ENCODE results near the gene FKBP10. TPM values are rescaled to one million over a fixed set of nuclear protein-coding genes. Genes with fewer than 3 reads are reported as not detected.
"Not testable (repeated sequence)": the region's sequence is repeated elsewhere in the genome, so short reads cannot be mapped to it uniquely, and the experiment has no call there.

Gene FKBP10
- total and polyA plus RNA-seq, 2 experiments from 2014 or later, result 88.0 to 290 TPM

- TF ChIP-seq EZH2 (IDR thresholded peaks at IDR 0.05; ENCODE audit: borderline replicate concordance) (no peak), EZH2phosphoT487 (IDR thresholded peaks at IDR 0.05; ENCODE audit: low read depth, severe bottlenecking, unreplicated experiment) (no peak), CTCF (IDR thresholded peaks at IDR 0.05; ENCODE audit: poor library complexity) (no peak)
- Histone ChIP-seq H2AFZ (peak within 1 kb of the TSS; percentile 100), H3K36me3 (replicated peaks; ENCODE audit: insufficient read depth, low read depth) (no peaks in the 10 kb centered on the region), H3K79me2 (peaks cover 18% of the 10 kb centered on the region), H3K9me2 (replicated peaks; ENCODE audit: insufficient read depth) (no peaks in the 10 kb centered on the region), H3K27ac (peak within 1 kb of the TSS; percentile 43), H3K4me3 (peak within 1 kb of the TSS; percentile 97), H3K9me3 (ENCODE audit: low read depth) (no peaks in the 10 kb centered on the region), H3K27me3 (no peaks in the 10 kb centered on the region), H3K4me2 (peak within 1 kb of the TSS; percentile 97), H4K20me1 (ENCODE audit: insufficient read depth, poor library complexity, severe bottlenecking) (no peaks in the 10 kb centered on the region), H3K4me1 (ENCODE audit: insufficient read depth) (no peaks in the 10 kb centered on the region)
- DNase-seq (ENCODE audit: low spot score), result peak; percentile 80
- 3% methylated on average over 39 of the region's 72 CpGs for WGBS (ENCODE audit: low lambda C conversion rate, missing lambda C conversion rate)
Measured at GRCh38 chr17:41835800-41836549, 23.2 kb downstream of the FKBP10 start, which contains the start of gene NT5C3B. TSS of gene NT5C3B (minus strand) at chr17:41836232. CDS start at chr17:41836193, 39 bp downstream.

- Histone ChIP-seq H3K4me2 (peak overlapping the region; percentile 97), H3K4me1 (ENCODE audit: insufficient read depth) (no peaks in the 10 kb centered on the region), H3K79me2 (peaks cover 18% of the 10 kb centered on the region), H3K27me3 (no peaks in the 10 kb centered on the region), H3K9me2 (replicated peaks; ENCODE audit: insufficient read depth) (no peaks in the 10 kb centered on the region), H3K4me3 (peak overlapping the region; percentile 97), H3K27ac (no peak overlapping the region), H3K9me3 (ENCODE audit: low read depth) (no peaks in the 10 kb centered on the region), H2AFZ (peak overlapping the region; percentile 100), H3K36me3 (replicated peaks; ENCODE audit: insufficient read depth, low read depth) (no peaks in the 10 kb centered on the region), H4K20me1 (ENCODE audit: insufficient read depth, poor library complexity, severe bottlenecking) (no peaks in the 10 kb centered on the region)
- WGBS (ENCODE audit: low lambda C conversion rate, missing lambda C conversion rate), result 75% methylated on average over 21 of the region's 21 CpGs
- DNase-seq (ENCODE audit: low spot score), result no peak
- TF ChIP-seq CTCF (IDR thresholded peaks at IDR 0.05; ENCODE audit: poor library complexity), result no peak
- TF ChIP-seq EZH2 (IDR thresholded peaks at IDR 0.05; ENCODE audit: borderline replicate concordance), result no peak
- TF ChIP-seq EZH2phosphoT487 (IDR thresholded peaks at IDR 0.05; ENCODE audit: low read depth, severe bottlenecking, unreplicated experiment), result no peak
Measured at GRCh38 chr17:41836550-41837196, 23.9 kb downstream of the FKBP10 start.

- H3K79me2 ChIP-seq, result peaks cover 18% of the 10 kb centered on the region
- no peak within 1 kb of the TSS for H3K4me3 ChIP-seq
- no peaks in the 10 kb centered on the region for H3K36me3 ChIP-seq (replicated peaks; ENCODE audit: insufficient read depth, low read depth)
- H3K4me2 ChIP-seq, result peak within 1 kb of the TSS; percentile 97
- TF ChIP-seq CTCF (IDR thresholded peaks at IDR 0.05; ENCODE audit: poor library complexity), result no peak
- TF ChIP-seq EZH2 (IDR thresholded peaks at IDR 0.05; ENCODE audit: borderline replicate concordance), result no peak
- TF ChIP-seq EZH2phosphoT487 (IDR thresholded peaks at IDR 0.05; ENCODE audit: low read depth, severe bottlenecking, unreplicated experiment), result no peak
- peak within 1 kb of the TSS; percentile 100 for H2AFZ ChIP-seq
- no peak for DNase-seq (ENCODE audit: low spot score)
- H3K4me1 ChIP-seq (ENCODE audit: insufficient read depth), result no peaks in the 10 kb centered on the region
- H4K20me1 ChIP-seq (ENCODE audit: insufficient read depth, poor library complexity, severe bottlenecking), result no peaks in the 10 kb centered on the region
- H3K9me3 ChIP-seq (ENCODE audit: low read depth), result no peaks in the 10 kb centered on the region
- H3K27ac ChIP-seq, result no peak within 1 kb of the TSS
- no peaks in the 10 kb centered on the region for H3K9me2 ChIP-seq (replicated peaks; ENCODE audit: insufficient read depth)
- 94% methylated on average over 15 of the region's 15 CpGs for WGBS (ENCODE audit: low lambda C conversion rate, missing lambda C conversion rate)
- no peaks in the 10 kb centered on the region for H3K27me3 ChIP-seq
Measured at GRCh38 chr17:41837761-41838538, 25.1 kb downstream of the FKBP10 start, which contains the start of gene KLHL10. TSS of gene KLHL10 (plus strand) at chr17:41837825. CDS start at chr17:41837933, 108 bp downstream.

GRCh38 chr17:41839448-41839847 lies 26.6 kb downstream of the FKBP10 start:
- not testable (repeated sequence) for DNase-seq (ENCODE audit: low spot score); H3K27me3 ChIP-seq; H3K27ac ChIP-seq; H3K4me3 ChIP-seq; H3K9me2 ChIP-seq (replicated peaks; ENCODE audit: insufficient read depth); H3K9me3 ChIP-seq (ENCODE audit: low read depth); H2AFZ ChIP-seq; H3K4me1 ChIP-seq (ENCODE audit: insufficient read depth); H3K36me3 ChIP-seq (replicated peaks; ENCODE audit: insufficient read depth, low read depth); H4K20me1 ChIP-seq (ENCODE audit: insufficient read depth, poor library complexity, severe bottlenecking); H3K4me2 ChIP-seq
- H3K79me2 ChIP-seq, result peaks cover 18% of the 10 kb centered on the region
- 100% methylated on average over 2 of the region's 2 CpGs for WGBS (ENCODE audit: low lambda C conversion rate, missing lambda C conversion rate)

GRCh38 chr17:41840781-41841180 lies 28.0 kb downstream of the FKBP10 start:
- not testable (repeated sequence) for H3K27me3 ChIP-seq
- whole genome bisulfite sequencing (ENCODE audit: low lambda C conversion rate, missing lambda C conversion rate), result 94% methylated on average over 6 of the region's 6 CpGs

More at GRCh38 chr17:41840781-41841180, 28.0 kb downstream of the FKBP10 start:
- not testable (repeated sequence) for H3K4me1 ChIP-seq (ENCODE audit: insufficient read depth); DNase-seq (ENCODE audit: low spot score); H3K36me3 ChIP-seq (replicated peaks; ENCODE audit: insufficient read depth, low read depth); H2AFZ ChIP-seq; H3K79me2 ChIP-seq; H3K27ac ChIP-seq; H3K4me3 ChIP-seq; H4K20me1 ChIP-seq (ENCODE audit: insufficient read depth, poor library complexity, severe bottlenecking); H3K4me2 ChIP-seq; H3K9me3 ChIP-seq (ENCODE audit: low read depth); H3K9me2 ChIP-seq (replicated peaks; ENCODE audit: insufficient read depth)

All from hepatocyte (in vitro differentiated cells).